H1 (cell line): Measurements from ENCODE around the gene RASGRF1. TPM values are rescaled to one million over a fixed set of nuclear protein-coding genes. Genes with fewer than 3 reads are reported as not detected.

Experiments
- CTCF ChIA-PET: fragments of 300-600 bp; sonication (Branson Sonifier 250); formaldehyde crosslinking; loops from one replicate; lab custom pipeline; 2021; ENCODE audit not compliant: partially characterized antibody; lab: Charles Lee
- POLR2A ChIA-PET: fragments of 300-600 bp; sonication (Branson Sonifier 250); formaldehyde crosslinking; loops from one replicate; lab custom pipeline; 2021; ENCODE audit warnings: inconsistent platforms; ENCODE audit not compliant: partially characterized antibody; lab: Charles Lee
- DNase-seq, 2 experiments: peaks; one replicate each; pipeline versions ENCODE4 v3.0.0 to v3.0.0-alpha.2; 2010 to 2022; ENCODE audit warnings: low spot score in 2 of 2, low read depth in 1 of 2, mixed read lengths in 1 of 2
- FAIRE-seq: peaks from 2 replicates; lab custom pipeline; 2011; peaks lifted over from hg19 to GRCh38; lab: Jason Lieb, UNC
- H2AFZ ChIP-seq: 2 replicates; pipeline ENCODE4 v1.8.1; 2012; ENCODE audit warnings: low read length, inconsistent platforms
- H2AK5ac ChIP-seq: 2 replicates; pipeline ENCODE4 v1.6.1; 2013; ENCODE audit warnings: low read depth, low read length
- H2BK120ac ChIP-seq: replicated peaks from 2 replicates; pipeline ENCODE3; 2013; ENCODE audit warnings: low read depth, low read length, inconsistent platforms
- H2BK12ac ChIP-seq: 2 replicates; pipeline ENCODE4 v1.6.1; 2013; ENCODE audit warnings: low read depth, low read length
- H2BK15ac ChIP-seq: 2 replicates; pipeline ENCODE4 v1.6.1; 2013; ENCODE audit warnings: low read length
- H2BK20ac ChIP-seq: 2 replicates; pipeline ENCODE4 v1.6.1; 2013; ENCODE audit warnings: low read length
- H2BK5ac ChIP-seq: 2 replicates; pipeline ENCODE4 v1.6.1; 2013; ENCODE audit warnings: low read depth, low read length
- H3K14ac ChIP-seq: 2 replicates; pipeline ENCODE4 v1.6.1; 2013; ENCODE audit warnings: inconsistent platforms; ENCODE audit not compliant: insufficient read length
- H3K18ac ChIP-seq: 2 replicates; pipeline ENCODE4 v1.6.1; 2013; ENCODE audit warnings: low read length; ENCODE audit errors: extremely low read depth
- H3K23ac ChIP-seq: 2 replicates; pipeline ENCODE4 v1.6.1; 2013; ENCODE audit warnings: inconsistent platforms; ENCODE audit not compliant: insufficient read length
- H3K23me2 ChIP-seq: 2 replicates; pipeline ENCODE4 v1.6.1; 2013; ENCODE audit warnings: low read depth, low read length
- H3K27ac ChIP-seq: 2 replicates; pipeline ENCODE4 v1.6.1; 2011; ENCODE audit warnings: low read depth, low read length, inconsistent platforms
- H3K27me3 ChIP-seq, 4 experiments: replicated peaks in 1 of 4; 1 replicate in 1 of 4; 2 replicates in 3 of 4; pipeline versions ENCODE4 v1.6.1 to v1.8.1; 2011 to 2013; ENCODE audit warnings: low read length in 3 of 4, mild to moderate bottlenecking in 3 of 4, inconsistent platforms in 2 of 4, mixed read lengths in 2 of 4, moderate library complexity in 1 of 4; ENCODE audit not compliant: control insufficient read depth in 3 of 4, insufficient read depth in 3 of 4; ENCODE audit errors: extremely low read depth in 1 of 4
- H3K36me3 ChIP-seq, 4 experiments: 2 replicates each; pipeline versions ENCODE4 v1.6.1 to v1.8.1; 2011 to 2013; ENCODE audit warnings: mild to moderate bottlenecking in 4 of 4, low read length in 3 of 4, moderate library complexity in 2 of 4, control low read depth in 1 of 4, inconsistent platforms in 1 of 4; ENCODE audit not compliant: insufficient read depth in 4 of 4, control insufficient read depth in 2 of 4
- H3K4ac ChIP-seq: replicated peaks from 2 replicates; pipeline ENCODE3; 2013; ENCODE audit warnings: low read length, low read depth, mixed read lengths, inconsistent platforms; ENCODE audit not compliant: insufficient read length
- H3K4me1 ChIP-seq, 4 experiments: replicated peaks in 1 of 4; 1 replicate in 1 of 4; 2 replicates in 3 of 4; pipeline versions ENCODE4 v1.6.1 to v1.8.1; 2011 to 2013; ENCODE audit warnings: low read length in 3 of 4, inconsistent platforms in 2 of 4, mixed read lengths in 1 of 4; ENCODE audit not compliant: insufficient read depth in 4 of 4, control insufficient read depth in 3 of 4
- H3K4me2 ChIP-seq, 2 experiments: 2 replicates each; pipeline versions ENCODE4 v1.6.1 to v1.8.1; 2011 to 2013; ENCODE audit warnings: low read depth in 2 of 2, low read length in 2 of 2, control low read depth in 1 of 2, inconsistent platforms in 1 of 2, mild to moderate bottlenecking in 1 of 2; ENCODE audit not compliant: insufficient read depth in 1 of 2
- H3K4me3 ChIP-seq, 4 experiments: fragments of 200-600, 300-600 bp in 1 of 4; sonication (generic), shearing (Covaris generic), sonication (Bioruptor Twin) in 1 of 4; 2 replicates each; pipeline versions ENCODE4 v1.5.1 to v1.8.1; 2011 to 2016; ENCODE audit warnings: low read length in 4 of 4, low read depth in 3 of 4, control low read depth in 2 of 4, inconsistent platforms in 2 of 4, mild to moderate bottlenecking in 2 of 4, mixed read lengths in 1 of 4, moderate library complexity in 1 of 4; ENCODE audit not compliant: insufficient read depth in 2 of 4; ENCODE audit errors: extremely low read depth in 1 of 4
- H3K56ac ChIP-seq: replicated peaks from 2 replicates; pipeline ENCODE3; 2013; ENCODE audit warnings: low read depth, mild to moderate bottlenecking, mixed read lengths, low read length, inconsistent platforms; ENCODE audit not compliant: insufficient read length
- H3K79me1 ChIP-seq: 2 replicates; pipeline ENCODE4 v1.6.1; 2013; ENCODE audit warnings: low read depth, low read length, control low read depth
- H3K79me2 ChIP-seq, 2 experiments: 2 replicates each; pipeline versions ENCODE4 v1.6.1 to v1.8.1; 2012 to 2013; ENCODE audit warnings: low read length in 2 of 2, mild to moderate bottlenecking in 2 of 2, inconsistent platforms in 1 of 2; ENCODE audit not compliant: insufficient read depth in 2 of 2, control insufficient read depth in 1 of 2
- H3K9ac ChIP-seq, 4 experiments: replicated peaks in 1 of 4; 1 replicate in 1 of 4; 2 replicates in 3 of 4; pipeline versions ENCODE4 v1.6.1 to v1.8.1; 2011 to 2013; ENCODE audit warnings: low read depth in 3 of 4, low read length in 3 of 4, control low read depth in 2 of 4, mild to moderate bottlenecking in 2 of 4, moderate library complexity in 2 of 4, inconsistent platforms in 1 of 4; ENCODE audit errors: extremely low read depth in 1 of 4
- H3K9me3 ChIP-seq, 2 experiments: 2 replicates each; pipeline versions ENCODE4 v1.6.1 to v1.8.1; 2012 to 2013; ENCODE audit warnings: mild to moderate bottlenecking in 2 of 2, moderate library complexity in 2 of 2, control low read depth in 1 of 2, inconsistent platforms in 1 of 2, low read depth in 1 of 2, low read length in 1 of 2, mixed read lengths in 1 of 2; ENCODE audit not compliant: insufficient read depth in 2 of 2
- H4K20me1 ChIP-seq, 2 experiments: replicated peaks in 1 of 2; 2 replicates each; pipeline versions ENCODE3 to v1.8.1; 2011 to 2013; ENCODE audit warnings: inconsistent platforms in 2 of 2, low read length in 2 of 2, mild to moderate bottlenecking in 1 of 2; ENCODE audit not compliant: insufficient read depth in 2 of 2, control insufficient read depth in 1 of 2
- H4K5ac ChIP-seq: 2 replicates; pipeline ENCODE4 v1.6.1; 2013; ENCODE audit warnings: low read length, low read depth, mixed read lengths, inconsistent platforms; ENCODE audit not compliant: insufficient read length
- H4K8ac ChIP-seq: 2 replicates; pipeline ENCODE4 v1.8.0; 2013; ENCODE audit warnings: mild to moderate bottlenecking, moderate library complexity, low read length, inconsistent platforms; ENCODE audit not compliant: insufficient read depth; ENCODE audit errors: extremely low read depth
- H4K91ac ChIP-seq: replicated peaks from 2 replicates; pipeline ENCODE3; 2013; ENCODE audit warnings: low read length, mixed read lengths, inconsistent platforms; ENCODE audit not compliant: insufficient read length
- BACH1 ChIP-seq: IDR thresholded peaks from 2 replicates; pipeline ENCODE4 v1.6.1; 2012; ENCODE audit warnings: low read length, improper control_type of control experiment
- BCL11A ChIP-seq, 2 experiments: IDR thresholded peaks; one replicate each; pipeline ENCODE4 v1.6.1; 2011; ENCODE audit warnings: low read depth in 2 of 2, low read length in 2 of 2, mild to moderate bottlenecking in 2 of 2
- CHD2 ChIP-seq: IDR thresholded peaks from 2 replicates; pipeline ENCODE4 v1.6.1; 2012; ENCODE audit warnings: low read length, improper control_type of control experiment
- EZH2 ChIP-seq: fragments of 200-600 bp; sonication (generic); IDR thresholded peaks from 2 replicates; pipeline ENCODE4 v1.7.1; 2012; ENCODE audit warnings: low read depth, mild to moderate bottlenecking, moderate library complexity, low read length, inconsistent platforms; ENCODE audit not compliant: severe bottlenecking
- WGBS, 2 experiments: shearing (Covaris generic) in 1 of 2; methylation state at CpG; one replicate each; pipeline versions ENCODE4 v1.1.6 to v1.1.7; 2013 to 2015; ENCODE audit warnings: low lambda C conversion rate in 2 of 2, mixed read lengths in 2 of 2, inconsistent platforms in 1 of 2, low coverage in 1 of 2, missing lambda C conversion rate in 1 of 2; ENCODE audit not compliant: insufficient replicate concordance in 2 of 2, insufficient coverage in 1 of 2, insufficient read length in 1 of 2; ENCODE audit errors: extremely low coverage in 1 of 2, missing lambda C conversion rate in 1 of 2; 5-methylcytosine and 5-hydroxymethylcytosine counted together
- long read RNA-seq, 2 experiments: library from RNA in 1 of 2; library from capped mRNA in 1 of 2; stranded (forward); transcript quantifications; one replicate each; pipeline ENCODE4 v2.0.0, GENCODE V29; 2021; ENCODE audit warnings: inconsistent platforms in 1 of 2
- polyA minus RNA-seq, 3 experiments: library from RNA; depleted of rRNA, polyadenylated mRNA; stranded (reverse); fragments of >200 nt; gene quantifications; 1 replicate in 2 of 3; 2 replicates in 1 of 3; pipeline ENCODE4 v1.2.3, GENCODE V29; 2011
- polyA plus RNA-seq, 7 experiments: library from polyadenylated mRNA; depleted of rRNA in 3 of 7; stranded (reverse) in 5 of 7; unstranded in 2 of 7; fragments of >200 nt in 5 of 7; fragments of 200-250 nt in 2 of 7; gene quantifications; 1 replicate in 5 of 7; 2 replicates in 1 of 7; 4 replicates in 1 of 7; pipeline versions ENCODE4 v1.2.1 to v1.2.3, GENCODE V29; 2011 to 2013; ENCODE audit warnings: missing spikeins in 2 of 7, mixed read lengths in 2 of 7
- total RNA-seq: library from RNA; stranded (reverse); fragmentation: NEBNext Ultra II Directional; extraction: Animal tissue kit (Norgen Biotek cat#: 25700); gene quantifications from 2 replicates; pipeline ENCODE4 v1.2.1, GENCODE V29; 2021

RASGRF1 gene, protein sequence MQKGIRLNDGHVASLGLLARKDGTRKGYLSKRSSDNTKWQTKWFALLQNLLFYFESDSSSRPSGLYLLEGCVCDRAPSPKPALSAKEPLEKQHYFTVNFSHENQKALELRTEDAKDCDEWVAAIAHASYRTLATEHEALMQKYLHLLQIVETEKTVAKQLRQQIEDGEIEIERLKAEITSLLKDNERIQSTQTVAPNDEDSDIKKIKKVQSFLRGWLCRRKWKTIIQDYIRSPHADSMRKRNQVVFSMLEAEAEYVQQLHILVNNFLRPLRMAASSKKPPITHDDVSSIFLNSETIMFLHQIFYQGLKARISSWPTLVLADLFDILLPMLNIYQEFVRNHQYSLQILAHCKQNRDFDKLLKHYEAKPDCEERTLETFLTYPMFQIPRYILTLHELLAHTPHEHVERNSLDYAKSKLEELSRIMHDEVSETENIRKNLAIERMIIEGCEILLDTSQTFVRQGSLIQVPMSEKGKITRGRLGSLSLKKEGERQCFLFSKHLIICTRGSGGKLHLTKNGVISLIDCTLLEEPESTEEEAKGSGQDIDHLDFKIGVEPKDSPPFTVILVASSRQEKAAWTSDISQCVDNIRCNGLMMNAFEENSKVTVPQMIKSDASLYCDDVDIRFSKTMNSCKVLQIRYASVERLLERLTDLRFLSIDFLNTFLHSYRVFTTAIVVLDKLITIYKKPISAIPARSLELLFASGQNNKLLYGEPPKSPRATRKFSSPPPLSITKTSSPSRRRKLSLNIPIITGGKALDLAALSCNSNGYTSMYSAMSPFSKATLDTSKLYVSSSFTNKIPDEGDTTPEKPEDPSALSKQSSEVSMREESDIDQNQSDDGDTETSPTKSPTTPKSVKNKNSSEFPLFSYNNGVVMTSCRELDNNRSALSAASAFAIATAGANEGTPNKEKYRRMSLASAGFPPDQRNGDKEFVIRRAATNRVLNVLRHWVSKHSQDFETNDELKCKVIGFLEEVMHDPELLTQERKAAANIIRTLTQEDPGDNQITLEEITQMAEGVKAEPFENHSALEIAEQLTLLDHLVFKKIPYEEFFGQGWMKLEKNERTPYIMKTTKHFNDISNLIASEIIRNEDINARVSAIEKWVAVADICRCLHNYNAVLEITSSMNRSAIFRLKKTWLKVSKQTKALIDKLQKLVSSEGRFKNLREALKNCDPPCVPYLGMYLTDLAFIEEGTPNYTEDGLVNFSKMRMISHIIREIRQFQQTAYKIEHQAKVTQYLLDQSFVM (N-terminal part only)
- total RNA-seq (0.34 and 0.67 TPM in 2 replicates), polyA plus RNA-seq (2011; rRNA removed) (0.42 and 0.61 TPM in 2 replicates), polyA minus RNA-seq (2011; rRNA and poly(A)+ RNA removed) (1.1 and 1.2 TPM in 2 replicates)
- polyA plus RNA-seq (2011; cell fraction: cytosol; rRNA removed), result 0.40 TPM
- polyA plus RNA-seq (2011; cell fraction: nucleus; rRNA removed), result 1.1 TPM
- polyA plus RNA-seq (2012, experiment 1 of 2), result 0.46 to 1.0 TPM (median 0.54 TPM) in 4 replicates
- 0.10 TPM for polyA plus RNA-seq (2012, experiment 2 of 2)
- 0.12 TPM for polyA plus RNA-seq (2013, experiment 1 of 2)
- 0.11 TPM for polyA plus RNA-seq (2013, experiment 2 of 2)
- 1.0 TPM for polyA minus RNA-seq (2011; cell fraction: cytosol; rRNA and poly(A)+ RNA removed)
- polyA minus RNA-seq (2011; cell fraction: nucleus; rRNA and poly(A)+ RNA removed), result 2.0 TPM
- long read RNA-seq, experiment 1, result 0 reads
- long read RNA-seq, experiment 2, result 0 reads

DNA sequence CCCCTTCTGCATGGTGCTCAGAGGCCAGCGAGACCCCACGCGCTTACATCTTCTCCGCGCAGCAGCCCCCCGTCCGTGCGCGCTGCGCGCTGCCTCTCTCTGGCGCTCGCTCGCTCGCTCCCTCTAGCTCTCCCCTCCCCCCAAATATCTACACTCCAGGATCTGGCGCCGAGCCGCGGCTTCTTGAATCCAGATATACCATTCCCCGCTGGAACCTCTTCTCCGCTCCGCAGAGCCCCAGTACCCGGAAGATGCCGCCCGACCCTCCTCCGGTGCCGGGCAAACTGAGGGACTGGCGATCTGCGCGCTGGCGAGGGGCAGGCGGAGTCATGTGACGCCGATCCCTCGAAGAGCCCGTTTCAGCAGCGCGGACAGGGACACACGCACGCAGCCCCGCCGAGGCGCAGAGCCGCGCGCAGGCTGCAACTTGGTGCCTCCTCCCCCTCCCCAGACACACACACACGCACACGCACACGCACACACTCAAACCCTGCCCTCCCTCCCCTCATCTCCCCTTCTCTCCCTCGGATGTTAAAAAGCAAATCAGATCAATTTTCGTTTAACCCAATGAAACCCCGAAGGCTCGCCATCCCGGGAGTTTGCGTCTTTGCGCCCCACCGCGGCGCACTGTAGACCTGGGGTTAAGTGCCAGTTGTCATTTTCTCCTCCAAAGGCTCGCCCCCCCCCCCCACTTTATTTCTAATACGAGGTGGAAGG lies at the start of gene RASGRF1:
Gene RASGRF1 (minus strand): TSS at position 294 of the 717 bp plus-strand sequence. CDS start 282 bp downstream, at position 12.
- no peaks in the 10 kb centered on the region for H3K79me1 ChIP-seq
- H3K36me3 ChIP-seq, result no peaks in the 10 kb centered on the region
- H3K4ac ChIP-seq, result no peak within 1 kb of the TSS
- no peak within 1 kb of the TSS for H2BK20ac ChIP-seq
- DNase-seq (peak in 1 of 2 experiments; percentile 76), FAIRE-seq (no peak)
- peaks cover 29% of the 10 kb centered on the region for H3K23me2 ChIP-seq
- peaks cover 0 to 19% (median 11%) of the 10 kb centered on the region in 4 experiments; a peak in 6 of 7 replicates for H3K4me1 ChIP-seq
- peak within 1 kb of the TSS; percentile 83; the same call in 1 of the 2 replicates for H2BK15ac ChIP-seq
- H4K91ac ChIP-seq, result peak within 1 kb of the TSS; percentile 92
- ChIA-PET CTCF (interaction anchor here (0.9 to 4.0 kb wide), 13 partner anchors 8 to 118 kb away, joined by 3 to 26 read pairs (median 5); no protein-coding TSS in a partner anchor), POLR2A (interaction anchor here (0.6 to 0.7 kb wide), 2 partner anchors 105 to 132 kb away, joined by 3 read pairs; no protein-coding TSS in a partner anchor)
- no peak within 1 kb of the TSS for H3K23ac ChIP-seq
- H3K27me3 ChIP-seq, result peaks cover 54 to 84% (median 82%) of the 10 kb centered on the region in 4 experiments
- WGBS, 2 experiments, result 2% methylated on average over 39 of the region's 61 CpGs; no CpG with 5 or more reads in 1 of the 2 experiments
- H3K27ac ChIP-seq, result no peak within 1 kb of the TSS
- H2BK120ac ChIP-seq, result no peak within 1 kb of the TSS
- peak within 1 kb of the TSS; percentile 22 for H3K56ac ChIP-seq
- H2BK12ac ChIP-seq, result peak within 1 kb of the TSS; percentile 85; the same call in 1 of the 2 replicates
- peak within 1 kb of the TSS; percentile 54; the same call in 1 of the 2 replicates for H4K8ac ChIP-seq
- peak within 1 kb of the TSS in 2 of 4 experiments; percentile 20 to 38; a peak in 3 of 7 replicates for H3K9ac ChIP-seq
- peak within 1 kb of the TSS; percentile 43 to 65 (median 52) for H3K4me3 ChIP-seq
- H3K14ac ChIP-seq, result no peak within 1 kb of the TSS
- H2AK5ac ChIP-seq, result no peak within 1 kb of the TSS
- no peaks in the 10 kb centered on the region for H3K9me3 ChIP-seq
- H2BK5ac ChIP-seq, result no peak within 1 kb of the TSS; the same call in 1 of the 2 replicates
- peak within 1 kb of the TSS; percentile 82 for H3K18ac ChIP-seq
- H3K79me2 ChIP-seq, result no peaks in the 10 kb centered on the region
- peak within 1 kb of the TSS; percentile 89 to 96 for H3K4me2 ChIP-seq
- H4K20me1 ChIP-seq, result peaks cover 3 to 13% of the 10 kb centered on the region in 2 experiments
- H2AFZ ChIP-seq, result peak within 1 kb of the TSS; percentile 57; the same call in 1 of the 2 replicates
- H4K5ac ChIP-seq, result no peak within 1 kb of the TSS
- TF ChIP-seq BCL11A (IDR thresholded peaks at IDR 0.05; ENCODE audit: low read depth in 2 of 2, low read length in 2 of 2) (no peak), BACH1 (no peak), CHD2 (no peak), EZH2 (peak; percentile 61)
